Subcutaneous abdominal adipose tissue (tissue), 5 donors: ENCODE data around the gene FAM81A.
"Not testable (repeated sequence)": the region's sequence is repeated elsewhere in the genome, so short reads cannot be mapped to it uniquely, and the experiment has no call there.

Experiments used
- H3K27ac ChIP-seq: one replicate; pipeline ENCODE4 v1.7.0; 2013; ENCODE audit warnings: low read depth, mild to moderate bottlenecking, inconsistent platforms, low read length, moderate library complexity
- H3K27me3 ChIP-seq, 5 donors: one replicate each; pipeline ENCODE4 v1.7.0; 2013; ENCODE audit warnings: low read length in 5 of 5, inconsistent platforms in 1 of 5; ENCODE audit not compliant: control insufficient read depth in 5 of 5, insufficient read depth in 4 of 5
- H3K36me3 ChIP-seq, 5 donors: one replicate each; pipeline ENCODE4 v1.7.0; 2013; ENCODE audit warnings: low read length in 5 of 5; ENCODE audit not compliant: control insufficient read depth in 5 of 5, insufficient read depth in 5 of 5
- H3K4me1 ChIP-seq, 5 donors: one replicate each; pipeline ENCODE4 v1.7.0; 2013; ENCODE audit warnings: low read length in 5 of 5, mild to moderate bottlenecking in 3 of 5, moderate library complexity in 1 of 5; ENCODE audit not compliant: control insufficient read depth in 5 of 5, insufficient read depth in 5 of 5
- H3K4me3 ChIP-seq, 5 donors: one replicate each; pipeline ENCODE4 v1.7.0; 2013; ENCODE audit warnings: low read length in 5 of 5, low read depth in 1 of 5
- H3K9ac ChIP-seq, 5 donors: one replicate each; pipeline ENCODE4 v1.7.0; 2013; ENCODE audit warnings: low read length in 5 of 5, mild to moderate bottlenecking in 4 of 5, moderate library complexity in 3 of 5
- H3K9me3 ChIP-seq, 5 donors: one replicate each; pipeline ENCODE4 v1.7.0; 2013; ENCODE audit warnings: low read length in 5 of 5; ENCODE audit not compliant: control insufficient read depth in 5 of 5
- donor health status: healthy.
- donor health status: healthy.
- donor health status: healthy.
- donor health status: healthy.
- donor health status: healthy.

Gene FAM81A

DNA sequence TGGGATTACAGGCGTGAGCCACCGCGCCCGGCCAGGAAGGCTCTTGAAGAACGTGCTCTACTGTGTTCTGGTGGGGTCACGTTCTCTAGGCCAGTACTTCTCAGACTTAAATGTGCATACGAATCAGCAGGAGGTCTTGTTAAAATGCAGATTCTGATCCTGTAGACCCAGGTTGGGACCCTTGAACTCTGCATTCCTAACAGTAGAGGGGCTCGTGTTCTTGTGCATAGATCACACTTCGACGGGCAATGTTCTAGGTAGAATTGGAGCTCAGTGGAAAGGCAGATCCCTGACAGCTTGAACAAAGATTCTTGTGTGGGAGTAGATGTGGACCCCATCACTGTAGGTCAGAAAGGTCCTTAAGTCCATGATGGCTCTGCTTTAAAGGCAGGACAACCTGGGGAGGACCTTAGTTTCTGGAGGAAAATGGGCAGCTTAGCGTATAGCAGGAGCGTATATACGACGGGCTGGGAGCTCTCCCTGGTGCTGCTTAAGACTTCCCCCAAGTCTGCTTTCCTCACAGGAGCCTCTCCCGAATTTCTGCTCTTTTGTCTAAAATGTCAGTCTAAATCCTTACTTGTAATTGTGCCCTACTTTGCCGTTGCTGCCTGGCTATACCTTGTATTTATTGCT is 16.9 kb upstream of the FAM81A start:
- H3K4me3 ChIP-seq = no peak overlapping the region
- H3K36me3 ChIP-seq = no peaks in the 10 kb centered on the region
- H3K9ac ChIP-seq = no peak overlapping the region
- no peaks in the 10 kb centered on the region for H3K4me1 ChIP-seq
- no peaks in the 10 kb centered on the region for H3K9me3 ChIP-seq
- H3K27me3 ChIP-seq = peaks cover 0 to 4% (median 0%) of the 10 kb centered on the region in 5 donors
- H3K27ac ChIP-seq = no peak overlapping the region

DNA sequence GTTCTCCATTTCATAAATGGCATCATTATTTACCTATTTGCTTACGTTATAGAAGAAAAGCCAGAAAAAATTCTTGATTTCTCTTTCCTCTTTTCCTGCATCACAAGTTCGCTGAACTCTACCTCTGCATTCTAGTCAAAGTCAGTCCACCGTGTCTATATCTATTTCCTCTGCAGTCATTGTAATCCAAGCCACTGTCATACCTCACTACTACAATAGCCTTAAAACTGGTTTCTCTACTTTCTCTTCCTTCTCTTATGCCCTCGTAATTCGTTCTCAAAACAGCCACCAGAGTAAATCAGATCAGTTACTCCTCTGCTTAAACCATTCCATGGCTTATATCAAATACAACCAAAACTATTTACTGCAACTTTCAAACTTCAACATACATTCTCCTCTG is 13.4 kb upstream of the FAM81A start:
- H3K27ac ChIP-seq = no peak overlapping the region
- H3K4me3 ChIP-seq = no peak overlapping the region
- H3K4me1 ChIP-seq = no peaks in the 10 kb centered on the region
- H3K27me3 ChIP-seq = peaks cover 0 to 2% (median 0%) of the 10 kb centered on the region in 5 donors
- no peak overlapping the region for H3K9ac ChIP-seq
- peaks cover 0 to 4% (median 0%) of the 10 kb centered on the region in 5 donors for H3K9me3 ChIP-seq
- no peaks in the 10 kb centered on the region for H3K36me3 ChIP-seq

DNA sequence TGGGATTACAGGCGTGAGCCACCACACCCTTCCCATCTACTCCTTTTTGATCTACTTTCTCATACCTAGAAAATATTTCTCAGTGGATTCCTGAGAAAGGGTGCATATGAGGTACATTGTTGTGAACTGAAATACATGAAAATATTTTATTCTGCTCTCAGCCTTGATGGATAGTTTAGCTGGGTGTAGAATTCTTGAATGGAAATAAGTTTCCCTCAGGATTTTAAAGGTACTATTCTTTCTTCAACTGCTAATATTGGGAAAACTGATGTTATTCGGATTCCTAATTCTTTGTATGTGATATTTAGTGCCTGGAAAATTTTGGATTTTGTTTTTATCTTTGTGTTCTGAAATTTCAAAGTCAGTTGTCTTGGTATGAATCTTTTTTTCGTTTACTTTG is 9.1 kb upstream of the FAM81A start:
- not testable (repeated sequence) for H3K36me3 ChIP-seq, H3K4me1 ChIP-seq, H3K9ac ChIP-seq, H3K27me3 ChIP-seq, H3K9me3 ChIP-seq, H3K27ac ChIP-seq
- peak overlapping the region in 1 of 5 donors; percentile 15 for H3K4me3 ChIP-seq

DNA sequence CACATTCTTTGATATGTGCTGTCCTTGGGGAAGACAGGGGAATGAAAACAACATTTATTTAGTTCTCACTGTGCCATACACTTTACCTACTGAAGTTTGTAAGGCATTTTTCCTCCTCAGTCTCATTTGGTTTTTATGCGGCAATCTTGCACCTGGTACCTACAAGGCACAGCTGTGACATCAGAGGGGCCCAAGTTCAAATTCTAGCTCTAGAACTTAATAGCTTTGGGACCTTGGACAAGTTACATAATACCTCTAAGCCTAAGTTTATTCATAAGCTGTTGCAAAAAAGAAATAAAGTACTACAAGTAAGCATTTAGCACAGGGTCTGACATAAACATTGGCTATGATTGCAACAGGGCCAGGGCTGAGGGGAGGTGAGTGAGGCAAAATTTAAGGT is 5.6 kb upstream of the FAM81A start:
- H3K36me3 ChIP-seq = no peaks in the 10 kb centered on the region

DNA sequence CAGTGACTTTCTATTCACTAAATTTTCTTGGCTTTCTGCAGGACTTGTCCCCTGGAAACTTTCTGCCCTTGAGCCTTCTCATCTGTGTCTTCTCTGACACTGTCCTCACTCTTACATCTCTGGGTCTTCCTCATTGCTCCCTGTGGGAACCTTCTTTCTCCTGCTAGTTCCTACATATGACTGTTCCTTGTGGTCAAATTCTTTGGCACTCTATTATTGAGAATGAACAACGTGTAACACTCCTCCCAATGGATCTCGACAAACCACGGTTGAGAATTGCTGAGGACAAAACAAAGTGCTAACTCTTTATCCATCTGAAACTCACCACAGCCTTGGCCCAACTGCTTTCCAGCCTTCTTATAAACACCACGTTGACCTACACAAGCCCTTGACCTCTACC is 3.5 kb upstream of the FAM81A start:
- peaks cover 2 to 20% (median 17%) of the 10 kb centered on the region in 5 donors for H3K4me1 ChIP-seq
- no peak overlapping the region for H3K9ac ChIP-seq
- H3K27me3 ChIP-seq = peaks cover 0 to 5% (median 4%) of the 10 kb centered on the region in 5 donors
- no peaks in the 10 kb centered on the region for H3K36me3 ChIP-seq
- no peak overlapping the region for H3K4me3 ChIP-seq
- peaks cover 0 to 2% (median 0%) of the 10 kb centered on the region in 5 donors for H3K9me3 ChIP-seq
- H3K27ac ChIP-seq = no peak overlapping the region

More for the DNA sequence above, 5.6 kb upstream of the FAM81A start:
- Histone ChIP-seq H3K27ac (no peak overlapping the region), H3K4me3 (no peak overlapping the region), H3K9me3 (peaks cover 0 to 4% (median 0%) of the 10 kb centered on the region in 5 donors), H3K27me3 (peaks cover 0 to 4% (median 3%) of the 10 kb centered on the region in 5 donors), H3K9ac (no peak overlapping the region), H3K4me1 (peaks cover 0 to 8% (median 6%) of the 10 kb centered on the region in 5 donors)

DNA sequence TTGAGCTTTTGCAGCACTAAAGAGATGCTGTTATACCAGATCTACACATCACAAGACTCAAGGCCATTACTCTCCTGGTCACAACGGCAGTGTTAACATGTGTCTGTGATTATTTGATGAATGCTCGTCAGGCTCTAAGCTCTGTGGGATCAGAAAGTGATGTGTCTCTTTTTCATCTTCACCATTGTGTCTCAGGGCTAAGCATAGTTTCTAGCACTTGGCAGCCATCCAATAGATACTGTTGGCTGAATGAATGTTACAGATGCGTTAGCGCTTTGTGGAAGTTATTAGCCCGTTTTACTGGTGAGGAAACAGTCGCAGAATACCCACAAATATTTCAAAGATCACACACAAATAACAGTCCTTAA is 1.2 kb upstream of the FAM81A start:
- Histone ChIP-seq H3K36me3 (no peaks in the 10 kb centered on the region), H3K9me3 (no peaks in the 10 kb centered on the region), H3K4me1 (peaks cover 2 to 20% (median 17%) of the 10 kb centered on the region in 5 donors), H3K27ac (no peak overlapping the region), H3K27me3 (peaks cover 0 to 5% (median 4%) of the 10 kb centered on the region in 5 donors), H3K4me3 (no peak overlapping the region), H3K9ac (no peak overlapping the region)

DNA sequence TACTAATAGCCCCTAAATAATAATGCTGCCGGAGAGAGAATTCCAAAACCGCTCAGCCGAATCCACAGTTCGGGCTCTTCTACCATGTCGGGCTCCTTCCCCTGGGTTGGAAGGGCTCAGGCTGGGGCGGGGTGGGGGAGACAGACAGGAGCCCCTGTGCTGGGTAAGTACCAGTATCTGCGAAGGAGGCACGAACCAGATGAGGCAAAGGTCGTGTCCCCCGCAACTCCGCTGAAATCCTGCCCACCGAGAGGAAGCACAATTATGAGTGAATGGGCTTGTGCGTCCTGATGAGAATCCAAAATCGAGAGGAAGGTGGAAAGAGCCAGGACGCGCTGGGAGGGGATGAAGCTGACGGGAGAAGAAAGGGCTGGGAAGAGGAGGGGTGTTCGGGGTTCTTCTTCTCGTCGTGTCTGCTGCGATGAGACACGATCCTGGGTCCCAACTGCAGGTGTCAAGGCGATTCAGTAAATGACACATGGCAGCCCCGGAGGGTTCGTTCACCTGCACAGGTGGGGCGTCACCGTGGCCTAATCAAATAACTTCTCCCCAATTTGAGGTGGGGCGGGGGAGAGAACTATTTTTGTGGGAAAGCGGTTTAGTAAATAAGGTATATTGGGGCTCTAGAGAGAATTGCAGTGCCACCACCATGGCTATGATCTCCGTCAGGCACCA is 707 bp upstream of the FAM81A start:
- no peak overlapping the region for H3K27ac ChIP-seq
- peaks cover 0 to 5% (median 4%) of the 10 kb centered on the region in 5 donors for H3K27me3 ChIP-seq
- H3K4me1 ChIP-seq = peaks cover 2 to 20% (median 17%) of the 10 kb centered on the region in 5 donors
- H3K36me3 ChIP-seq = no peaks in the 10 kb centered on the region
- H3K9ac ChIP-seq = no peak overlapping the region
- peak overlapping the region; percentile 63 to 74 (median 70) for H3K4me3 ChIP-seq
- no peaks in the 10 kb centered on the region for H3K9me3 ChIP-seq

DNA sequence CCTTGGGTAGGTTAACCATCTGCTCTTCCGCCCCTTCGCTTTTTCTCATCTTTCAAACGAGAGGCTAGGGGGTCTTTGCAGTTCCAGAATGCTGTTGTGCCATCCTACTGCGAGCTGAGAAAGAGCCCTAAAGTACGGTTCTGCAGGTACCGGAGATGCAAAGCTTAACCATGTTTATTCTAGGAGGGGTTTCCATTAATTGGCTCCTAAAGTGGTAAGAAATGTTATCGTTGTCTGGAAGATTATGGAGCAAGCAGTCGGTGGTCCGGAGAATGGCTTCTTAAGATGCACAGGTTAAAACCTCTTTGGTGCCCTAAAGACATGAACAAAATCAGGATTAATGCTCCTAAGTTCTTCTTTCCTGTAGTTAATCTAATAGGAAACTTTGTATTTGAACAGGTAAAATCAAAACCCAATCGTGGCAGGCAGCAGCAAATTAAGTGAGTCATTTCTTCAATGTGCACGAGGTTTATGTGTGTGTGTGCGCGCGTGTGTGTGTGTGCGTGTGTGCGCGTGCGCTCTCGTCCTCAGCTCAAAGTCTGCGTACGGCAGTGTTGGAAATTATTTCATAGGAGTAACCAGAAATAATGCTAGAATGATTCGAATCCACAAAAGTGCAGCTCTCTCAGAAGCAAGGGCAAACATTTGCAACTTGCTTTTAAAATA is 772 bp downstream of the FAM81A start:
- no peak overlapping the region for H3K27ac ChIP-seq
- no peaks in the 10 kb centered on the region for H3K36me3 ChIP-seq
- H3K27me3 ChIP-seq = peaks cover 0 to 5% (median 4%) of the 10 kb centered on the region in 5 donors
- H3K9ac ChIP-seq = peak overlapping the region in 1 of 5 donors; percentile 54
- no peaks in the 10 kb centered on the region for H3K9me3 ChIP-seq
- H3K4me1 ChIP-seq = peaks cover 2 to 20% (median 17%) of the 10 kb centered on the region in 5 donors
- H3K4me3 ChIP-seq = peak overlapping the region; percentile 26 to 74 (median 64)

DNA sequence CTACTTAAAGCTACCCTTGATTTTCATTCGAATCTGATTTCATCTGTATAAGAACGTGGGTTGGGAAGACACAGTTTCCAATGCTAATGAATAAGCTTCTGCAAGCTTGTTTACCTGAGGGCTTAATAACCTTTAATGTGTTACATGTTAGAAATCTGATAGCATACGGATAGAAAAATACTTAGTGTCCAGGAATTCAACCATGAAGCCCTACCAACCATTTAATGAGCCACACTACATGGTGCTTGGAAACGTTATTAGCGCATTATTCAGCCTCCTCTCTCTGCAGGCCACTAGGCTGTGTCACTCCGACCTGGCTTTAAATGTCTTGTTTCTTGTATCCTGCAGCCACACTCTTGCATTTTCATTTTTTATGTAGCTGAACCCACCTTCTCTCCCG is 1.6 kb downstream of the FAM81A start:
- Histone ChIP-seq H3K27ac (no peak overlapping the region), H3K4me3 (no peak overlapping the region), H3K27me3 (peaks cover 0 to 5% (median 2%) of the 10 kb centered on the region in 5 donors), H3K9ac (no peak overlapping the region), H3K36me3 (no peaks in the 10 kb centered on the region), H3K9me3 (no peaks in the 10 kb centered on the region), H3K4me1 (peaks cover 2 to 20% (median 17%) of the 10 kb centered on the region in 5 donors)
